CD4-positive, alpha-beta T cell treated with Interferon alpha-2 for 1 hour (primary cell): ENCODE measurements around the gene CDC42BPA.
"Not testable (repeated sequence)": the region's sequence is repeated elsewhere in the genome, so short reads cannot be mapped to it uniquely, and the experiment has no call there.

Experiments
- DNase-seq, 2 donors: peaks; one replicate each; pipeline ENCODE4 v3.0.0-alpha.2; 2020 to 2022

CDC42BPA gene

GRCh38 chr1:227190321-227190720, 128.0 kb downstream of the CDC42BPA start:
- DNase-seq: no peak

- DNase-seq: no peak
These were observed 133.0 kb downstream of the CDC42BPA start for GRCh38 chr1:227185291-227185690.

GRCh38 chr1:227182012-227182411, 136.3 kb downstream of the CDC42BPA start:
- no peak for DNase-seq

GRCh38 chr1:227175611-227176010, 142.7 kb downstream of the CDC42BPA start:
- DNase-seq: no peak

- DNase-seq: no peak
These were observed 144.1 kb downstream of the CDC42BPA start for GRCh38 chr1:227174164-227174563.

- DNase-seq: no peak
These were observed 147.7 kb downstream of the CDC42BPA start for GRCh38 chr1:227170361-227171166.

GRCh38 chr1:227169343-227169742, 148.9 kb downstream of the CDC42BPA start:
- DNase-seq: no peak

- DNase-seq: no peak
These were observed 150.8 kb downstream of the CDC42BPA start for GRCh38 chr1:227167276-227168101.

GRCh38 chr1:227166559-227166958, 151.7 kb downstream of the CDC42BPA start:
- DNase-seq: no peak

- no peak for DNase-seq
These were observed 156.8 kb downstream of the CDC42BPA start for GRCh38 chr1:227161470-227161869.

GRCh38 chr1:227156520-227156919, 161.8 kb downstream of the CDC42BPA start:
- DNase-seq: no peak

- DNase-seq: no peak
These were observed 162.6 kb downstream of the CDC42BPA start for GRCh38 chr1:227155688-227156087.

- DNase-seq: no peak
These were observed 163.3 kb downstream of the CDC42BPA start for GRCh38 chr1:227155004-227155403.

GRCh38 chr1:227152525-227152924, 165.8 kb downstream of the CDC42BPA start:
- DNase-seq: no peak

GRCh38 chr1:227140376-227140775, 177.9 kb downstream of the CDC42BPA start:
- DNase-seq: no peak

- no peak for DNase-seq
These were observed 182.0 kb downstream of the CDC42BPA start for GRCh38 chr1:227136210-227136820.

- DNase-seq: no peak
These were observed 183.5 kb downstream of the CDC42BPA start for GRCh38 chr1:227134686-227135314.

- DNase-seq: not testable (repeated sequence)
These were observed 185.6 kb downstream of the CDC42BPA start for GRCh38 chr1:227132695-227133094.

GRCh38 chr1:227131193-227131592, 187.1 kb downstream of the CDC42BPA start:
- no peak for DNase-seq

GRCh38 chr1:227127891-227128290, 190.4 kb downstream of the CDC42BPA start:
- DNase-seq: no peak

GRCh38 chr1:227125929-227126545, 192.3 kb downstream of the CDC42BPA start:
- DNase-seq: no peak

- DNase-seq: no peak
These were observed 193.8 kb downstream of the CDC42BPA start for GRCh38 chr1:227124473-227124872.

GRCh38 chr1:227120826-227121225, 197.5 kb downstream of the CDC42BPA start:
- no peak for DNase-seq
